IMR-90 (cell line): Measurements from ENCODE around the gene CD33. TPM values are rescaled to one million over a fixed set of nuclear protein-coding genes. Genes with fewer than 3 reads are reported as not detected.

Source experiments
- ATAC-seq: fragments of 200-7000 bp; cut with Tn5 transposase; 2 replicates; pipeline ENCODE4 v1.9.1; 2020; ENCODE audit warnings: low read depth, mild to moderate bottlenecking, moderate library complexity
- BruUV-seq: library from RNA; stranded (reverse); fragments of 400-500 nt; replicated peaks from 2 replicates; lab custom pipeline; 2021; lab: Mats Ljungman, UMichigan
- CTCF ChIA-PET: fragments of 300-600 bp; formaldehyde crosslinking; extraction: SDS; loops from one replicate; lab custom pipeline; 2021; ENCODE audit warnings: antibody characterized with exemption; lab: Yijun Ruan, JAX
- POLR2A ChIA-PET: fragments of 300-600 bp; sonication (Branson Sonifier 250); formaldehyde crosslinking; loops from one replicate; lab custom pipeline; 2022; ENCODE audit warnings: antibody characterized with exemption; ENCODE audit not compliant: unreplicated experiment; lab: Charles Lee
- DNase-seq: peaks from one replicate; pipeline ENCODE4 v3.0.0; 2013
- H2AFZ ChIP-seq: replicated peaks from 2 replicates; pipeline ENCODE3; 2013; ENCODE audit warnings: low read length, mild to moderate bottlenecking; ENCODE audit not compliant: poor library complexity
- H2AK5ac ChIP-seq: 2 replicates; pipeline ENCODE4 v1.6.1; 2013; ENCODE audit warnings: low read depth, low read length, inconsistent platforms
- H2AK9ac ChIP-seq: replicated peaks from 2 replicates; pipeline ENCODE3; 2013; ENCODE audit warnings: mild to moderate bottlenecking, low read depth, low read length, moderate library complexity; ENCODE audit not compliant: poor library complexity
- H2BK120ac ChIP-seq: 2 replicates; pipeline ENCODE4 v1.6.1; 2013; ENCODE audit warnings: low read depth, low read length, inconsistent platforms
- H2BK15ac ChIP-seq: 3 replicates; pipeline ENCODE4 v1.6.1; 2013; ENCODE audit warnings: low read depth, low read length, inconsistent platforms
- H2BK20ac ChIP-seq: 2 replicates; pipeline ENCODE4 v1.6.1; 2013; ENCODE audit warnings: low read depth, mild to moderate bottlenecking, inconsistent platforms, low read length, moderate library complexity
- H2BK5ac ChIP-seq: 2 replicates; pipeline ENCODE4 v1.6.1; 2013; ENCODE audit warnings: mild to moderate bottlenecking, low read depth, low read length, inconsistent platforms; ENCODE audit not compliant: poor library complexity, severe bottlenecking
- H3K14ac ChIP-seq: replicated peaks from 2 replicates; pipeline ENCODE4 v1.6.1; 2013; ENCODE audit warnings: low read depth, low read length, inconsistent platforms
- H3K18ac ChIP-seq: 2 replicates; pipeline ENCODE4 v1.6.1; 2013; ENCODE audit warnings: low read depth, low read length, control low read depth
- H3K23ac ChIP-seq: 2 replicates; pipeline ENCODE4 v1.6.1; 2013; ENCODE audit warnings: low read depth, low read length, inconsistent platforms
- H3K27ac ChIP-seq: 2 replicates; pipeline ENCODE4 v1.5.1; 2013; ENCODE audit warnings: mild to moderate bottlenecking, control low read depth, low read length; ENCODE audit not compliant: insufficient read depth
- H3K27me3 ChIP-seq: 2 replicates; pipeline ENCODE4 v1.6.1; 2013; ENCODE audit warnings: low read length; ENCODE audit not compliant: control insufficient read depth, insufficient read depth
- H3K36me3 ChIP-seq: 2 replicates; pipeline ENCODE4 v1.6.1; 2013; ENCODE audit warnings: low read length, mixed read lengths; ENCODE audit not compliant: control insufficient read depth, insufficient read depth
- H3K4ac ChIP-seq: 2 replicates; pipeline ENCODE4 v1.6.1; 2013; ENCODE audit warnings: low read depth, low read length, inconsistent platforms
- H3K4me1 ChIP-seq: 2 replicates; pipeline ENCODE4 v1.6.1; 2013; ENCODE audit warnings: low read length, mixed read lengths; ENCODE audit not compliant: control insufficient read depth, insufficient read depth
- H3K4me2 ChIP-seq: 2 replicates; pipeline ENCODE4 v1.6.1; 2013; ENCODE audit warnings: low read depth, mild to moderate bottlenecking, control low read depth, low read length, moderate library complexity
- H3K4me3 ChIP-seq: 2 replicates; pipeline ENCODE4 v1.5.1; 2013; ENCODE audit warnings: low read depth, mild to moderate bottlenecking, control low read depth, low read length, moderate library complexity; ENCODE audit not compliant: insufficient read depth
- H3K56ac ChIP-seq: 2 replicates; pipeline ENCODE4 v1.6.1; 2013; ENCODE audit warnings: low read length, inconsistent platforms; ENCODE audit not compliant: insufficient read depth; ENCODE audit errors: extremely low read depth
- H3K79me1 ChIP-seq, 2 experiments: 2 replicates each; pipeline ENCODE4 v1.6.1; 2013; ENCODE audit warnings: low read length in 2 of 2, inconsistent platforms in 1 of 2, low read depth in 1 of 2
- H3K9ac ChIP-seq: 2 replicates; pipeline ENCODE4 v1.6.1; 2013; ENCODE audit warnings: low read depth, low read length, control low read depth
- H3K9me1 ChIP-seq: 2 replicates; pipeline ENCODE4 v1.6.1; 2013; ENCODE audit warnings: low read length, inconsistent platforms; ENCODE audit not compliant: insufficient read depth
- H3K9me3 ChIP-seq: 2 replicates; pipeline ENCODE4 v1.6.1; 2013; ENCODE audit warnings: low read length; ENCODE audit not compliant: control insufficient read depth, insufficient read depth
- H4K20me1 ChIP-seq: 2 replicates; pipeline ENCODE4 v1.6.1; 2013; ENCODE audit warnings: low read length, inconsistent platforms; ENCODE audit not compliant: insufficient read depth
- H4K5ac ChIP-seq: 2 replicates; pipeline ENCODE4 v1.6.1; 2013; ENCODE audit warnings: mild to moderate bottlenecking, low read depth, low read length, control low read depth
- H4K8ac ChIP-seq, 2 experiments: 2 replicates each; pipeline ENCODE4 v1.6.1; 2013; ENCODE audit warnings: low read depth in 2 of 2, low read length in 2 of 2, control low read depth in 1 of 2, inconsistent platforms in 1 of 2
- H4K91ac ChIP-seq: 2 replicates; pipeline ENCODE4 v1.6.1; 2013; ENCODE audit warnings: low read depth, low read length, inconsistent platforms; ENCODE audit not compliant: insufficient read depth
- FOS ChIP-seq: fragments of 150-350 bp; IDR thresholded peaks from 2 replicates; pipeline ENCODE4 v1.6.1; 2016; ENCODE audit warnings: low read depth, low read length
- MAFK ChIP-seq: IDR thresholded peaks from 2 replicates; pipeline ENCODE4 v1.6.1; 2012; ENCODE audit warnings: low read depth, low read length, improper control_type of control experiment
- MAZ ChIP-seq: IDR thresholded peaks from 2 replicates; pipeline ENCODE4 v1.6.1; 2012; ENCODE audit warnings: low read depth, mild to moderate bottlenecking, low read length, improper control_type of control experiment, moderate library complexity, borderline replicate concordance
- NFE2L2 ChIP-seq: fragments of 150-350 bp; IDR thresholded peaks from 2 replicates; pipeline ENCODE4 v1.6.1; 2016; ENCODE audit warnings: low read depth, mild to moderate bottlenecking, low read length
- POLR2A ChIP-seq: IDR thresholded peaks from 2 replicates; pipeline ENCODE4 v1.6.1; 2012; ENCODE audit warnings: mild to moderate bottlenecking, low read depth, low read length
- RCOR1 ChIP-seq: IDR thresholded peaks from 2 replicates; pipeline ENCODE4 v1.6.1; 2012; ENCODE audit warnings: mild to moderate bottlenecking, low read length, improper control_type of control experiment; ENCODE audit not compliant: insufficient replicate concordance
- RFX5 ChIP-seq: IDR thresholded peaks from 2 replicates; pipeline ENCODE4 v1.8.0; 2012; ENCODE audit warnings: low read depth, mild to moderate bottlenecking, low read length, moderate library complexity
- SMC3 ChIP-seq: fragments of 150-350 bp; IDR thresholded peaks from 2 replicates; pipeline ENCODE4 v1.6.1; 2016; ENCODE audit warnings: low read depth, mild to moderate bottlenecking, antibody characterized with exemption, low read length, moderate library complexity
- WGBS, 2 experiments: methylation state at CpG; one replicate each; pipeline versions ENCODE4 v1.1.5 to v1.1.7; 2013; ENCODE audit warnings: missing lambda C conversion rate in 2 of 2; ENCODE audit not compliant: insufficient read length in 1 of 2; ENCODE audit errors: extremely low coverage in 2 of 2; 5-methylcytosine and 5-hydroxymethylcytosine counted together
- dilution Hi-C: fragments of 300-500 bp; cut with HindIII; formaldehyde crosslinking; loops from one replicate; pipeline ENCODE4 v1.14.3; 2018; ENCODE audit warnings: low sequenced_read_pairs; ENCODE audit not compliant: unreplicated experiment
- in situ Hi-C: fragments of 300-500 bp; cut with MboI; formaldehyde crosslinking; loops from 3 replicates; pipeline ENCODE4 v1.14.3; 2019; ENCODE audit warnings: low sequenced_read_pairs, inconsistent platforms, mixed read lengths
- intact Hi-C: fragments of 100-400 bp; cut with micrococcal nuclease; formaldehyde crosslinking; loops from 2 replicates; pipeline ENCODE4 v1.10.0; 2022
- polyA plus RNA-seq, 3 experiments: library from polyadenylated mRNA; depleted of rRNA; stranded (reverse); fragments of >200 nt; gene quantifications; 2 replicates each; pipeline ENCODE4 v1.2.3, GENCODE V29; 2012; ENCODE audit warnings: low replicate concordance in 1 of 3
- total RNA-seq: library from RNA; depleted of rRNA; stranded (reverse); fragments of >200 nt; gene quantifications from 2 replicates; pipeline ENCODE4 v1.2.3, GENCODE V29; 2012
- TF ChIP-seq, protein P1 (sequence below): conservative IDR thresholded peaks from 2 replicates; pipeline ENCODE4 v1.5.1; 2012; ENCODE audit warnings: mild to moderate bottlenecking, low read depth, low read length, improper control_type of control experiment

CD33 gene
- total and polyA plus RNA-seq, 2 of the 4 experiments (the other 2 are of a cell fraction): not detected

DNA sequence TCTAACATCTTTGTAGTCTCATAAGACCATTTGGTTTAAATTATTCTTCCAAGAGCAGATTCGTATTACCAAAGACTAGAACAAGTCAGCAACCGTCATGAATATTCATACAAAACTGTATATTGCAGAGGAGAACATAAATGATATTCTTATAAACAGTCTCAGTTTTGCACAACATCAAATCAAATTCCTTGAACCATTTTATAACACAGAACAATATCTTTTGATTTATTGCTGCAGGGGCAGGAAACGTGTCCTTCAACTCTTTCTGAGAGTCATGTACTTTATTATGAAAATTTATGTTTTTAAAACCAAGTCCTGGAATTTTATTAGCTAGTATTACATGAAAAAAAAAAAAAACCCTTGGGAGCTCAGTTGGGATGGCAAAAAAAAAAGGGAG is 52.2 kb downstream of the CD33 start:
- no peak overlapping the region for H3K56ac ChIP-seq
- intact Hi-C loops (no loop called here), in situ Hi-C loops (no loop called here), dilution Hi-C loops (no loop called here)
- no peak overlapping the region for H3K4ac ChIP-seq
- no peak overlapping the region for H4K5ac ChIP-seq
- no peak overlapping the region for H4K8ac ChIP-seq
- H3K36me3 ChIP-seq: no peaks in the 10 kb centered on the region
- no peaks in the 10 kb centered on the region for H3K9me1 ChIP-seq
- no peak overlapping the region for H2AFZ ChIP-seq
- no peak overlapping the region for H3K14ac ChIP-seq
- H3K9me3 ChIP-seq: peaks cover 13% of the 10 kb centered on the region
- ATAC-seq (no peak), DNase-seq (no peak)
- H2BK120ac ChIP-seq: no peak overlapping the region
- ChIA-PET CTCF (no interaction called here), POLR2A (no interaction called here)
- no peaks in the 10 kb centered on the region for H3K79me1 ChIP-seq
- TF ChIP-seq RFX5 (no peak), POLR2A (no peak), FOS (no peak), RCOR1 (no peak), MAZ (no peak), NFE2L2 (no peak), MAFK (no peak), SMC3 (no peak)
- TF ChIP-seq, protein P1, sequence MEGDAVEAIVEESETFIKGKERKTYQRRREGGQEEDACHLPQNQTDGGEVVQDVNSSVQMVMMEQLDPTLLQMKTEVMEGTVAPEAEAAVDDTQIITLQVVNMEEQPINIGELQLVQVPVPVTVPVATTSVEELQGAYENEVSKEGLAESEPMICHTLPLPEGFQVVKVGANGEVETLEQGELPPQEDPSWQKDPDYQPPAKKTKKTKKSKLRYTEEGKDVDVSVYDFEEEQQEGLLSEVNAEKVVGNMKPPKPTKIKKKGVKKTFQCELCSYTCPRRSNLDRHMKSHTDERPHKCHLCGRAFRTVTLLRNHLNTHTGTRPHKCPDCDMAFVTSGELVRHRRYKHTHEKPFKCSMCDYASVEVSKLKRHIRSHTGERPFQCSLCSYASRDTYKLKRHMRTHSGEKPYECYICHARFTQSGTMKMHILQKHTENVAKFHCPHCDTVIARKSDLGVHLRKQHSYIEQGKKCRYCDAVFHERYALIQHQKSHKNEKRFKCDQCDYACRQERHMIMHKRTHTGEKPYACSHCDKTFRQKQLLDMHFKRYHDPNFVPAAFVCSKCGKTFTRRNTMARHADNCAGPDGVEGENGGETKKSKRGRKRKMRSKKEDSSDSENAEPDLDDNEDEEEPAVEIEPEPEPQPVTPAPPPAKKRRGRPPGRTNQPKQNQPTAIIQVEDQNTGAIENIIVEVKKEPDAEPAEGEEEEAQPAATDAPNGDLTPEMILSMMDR: no peak
- H3K4me2 ChIP-seq: no peak overlapping the region
- no peaks in the 10 kb centered on the region for H3K4me1 ChIP-seq
- no peak overlapping the region for H2BK20ac ChIP-seq
- H2BK5ac ChIP-seq: no peak overlapping the region
- no peak overlapping the region for H2AK9ac ChIP-seq
- H2BK15ac ChIP-seq: no peak overlapping the region
- no peaks in the 10 kb centered on the region for H3K27me3 ChIP-seq
- no peak overlapping the region for H3K23ac ChIP-seq
- no peak overlapping the region for H2AK5ac ChIP-seq
- BruUV-seq: no TSS peak
- H4K91ac ChIP-seq: no peak overlapping the region
- no peak overlapping the region for H3K4me3 ChIP-seq
- WGBS, 2 experiments: no CpG with 5 or more reads among the region's 3 CpGs
- no peaks in the 10 kb centered on the region for H4K20me1 ChIP-seq
- no peak overlapping the region for H3K27ac ChIP-seq
- H3K18ac ChIP-seq: no peak overlapping the region
- H3K9ac ChIP-seq: no peak overlapping the region
